PFSK-1 (cell line): ENCODE results near the gene PTPRN2.

Experiments used
- FOXP2 ChIP-seq: optimal IDR thresholded peaks from 2 replicates; pipeline ENCODE3; 2011; ENCODE audit warnings: borderline replicate concordance, control low read depth, inconsistent platforms; ENCODE audit not compliant: insufficient read depth; ENCODE audit errors: extremely low read length, extremely low read depth
- POLR2AphosphoS5 ChIP-seq: IDR thresholded peaks from 2 replicates; pipeline ENCODE4 v1.6.1; 2012; ENCODE audit warnings: low read depth, mild to moderate bottlenecking, control low read depth, low read length, moderate library complexity
- REST ChIP-seq, 2 experiments: IDR thresholded peaks; 2 replicates each; pipeline versions ENCODE4 v1.6.1 to v1.8.0; 2011 to 2012; ENCODE audit warnings: low read depth in 2 of 2, low read length in 2 of 2, control low read depth in 1 of 2, inconsistent platforms in 1 of 2, mild to moderate bottlenecking in 1 of 2, moderate library complexity in 1 of 2; ENCODE audit not compliant: insufficient read depth in 1 of 2
- SIN3A ChIP-seq: IDR thresholded peaks from 2 replicates; pipeline ENCODE4 v1.6.1; 2012; ENCODE audit warnings: mild to moderate bottlenecking, low read length, moderate library complexity, borderline replicate concordance; ENCODE audit not compliant: insufficient read depth
- TAF1 ChIP-seq: IDR thresholded peaks from 2 replicates; pipeline ENCODE4 v1.6.1; 2012; ENCODE audit warnings: low read length, control low read depth, borderline replicate concordance; ENCODE audit not compliant: insufficient read depth

Gene PTPRN2

GRCh38 chr7:157667261-157667660 lies 920.4 kb downstream of the PTPRN2 start:
- TF ChIP-seq TAF1, result no peak
- no peak for TF ChIP-seq SIN3A
- TF ChIP-seq POLR2AphosphoS5, result no peak
- TF ChIP-seq REST (IDR thresholded peaks at IDR 0.05; ENCODE audit: insufficient read depth in 1 of 2, low read depth in 2 of 2, low read length in 2 of 2), result no peak
- TF ChIP-seq FOXP2, result no peak

- TF ChIP-seq REST (IDR thresholded peaks at IDR 0.05; ENCODE audit: insufficient read depth in 1 of 2, low read depth in 2 of 2, low read length in 2 of 2) (no peak), FOXP2 (no peak), SIN3A (no peak), POLR2AphosphoS5 (no peak), TAF1 (no peak)
Measured at GRCh38 chr7:157666530-157667040, 921.0 kb downstream of the PTPRN2 start.

- TF ChIP-seq FOXP2 (no peak), REST (IDR thresholded peaks at IDR 0.05; ENCODE audit: insufficient read depth in 1 of 2, low read depth in 2 of 2, low read length in 2 of 2) (no peak), TAF1 (no peak), SIN3A (no peak), POLR2AphosphoS5 (no peak)
Measured at GRCh38 chr7:157664871-157665633, 922.6 kb downstream of the PTPRN2 start.

GRCh38 chr7:157664034-157664433 lies 923.6 kb downstream of the PTPRN2 start:
- TF ChIP-seq POLR2AphosphoS5 (no peak), TAF1 (no peak), SIN3A (no peak)

GRCh38 chr7:157662981-157663716 lies 924.5 kb downstream of the PTPRN2 start:
- no peak for TF ChIP-seq FOXP2
- no peak for TF ChIP-seq REST (IDR thresholded peaks at IDR 0.05; ENCODE audit: insufficient read depth in 1 of 2, low read depth in 2 of 2, low read length in 2 of 2)
- no peak for TF ChIP-seq POLR2AphosphoS5
- TF ChIP-seq TAF1, result no peak
- TF ChIP-seq SIN3A, result no peak
